Measurements from ENCODE around the gene CRADD.

DNA sequence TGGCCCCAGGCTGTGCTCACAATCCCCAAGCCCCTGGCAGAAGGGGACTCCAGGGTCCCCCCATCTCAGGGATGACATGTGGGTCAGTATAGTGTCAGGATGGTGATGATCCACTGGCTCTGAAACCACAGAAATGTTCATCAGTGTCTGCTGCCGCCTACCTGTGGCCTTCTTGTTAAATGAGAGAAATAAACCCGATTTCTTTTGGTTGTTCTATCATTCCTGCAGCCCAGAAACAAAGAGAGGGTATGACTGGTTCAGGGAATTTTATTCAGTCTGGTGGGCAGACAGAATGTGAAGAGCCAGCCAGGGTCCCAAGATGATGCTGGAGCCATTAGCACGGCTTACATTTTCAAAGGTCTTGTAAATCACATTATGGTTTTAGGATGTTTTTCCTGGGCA is 86.6 kb downstream of the CRADD start:
- TF ChIP-seq POLR2AphosphoS5 (IDR thresholded peaks at IDR 0.05; ENCODE audit: low read depth) (no peak), GABPA (IDR thresholded peaks at IDR 0.05; ENCODE audit: low read depth) (no peak)
- TF ChIP-seq, protein P1, sequence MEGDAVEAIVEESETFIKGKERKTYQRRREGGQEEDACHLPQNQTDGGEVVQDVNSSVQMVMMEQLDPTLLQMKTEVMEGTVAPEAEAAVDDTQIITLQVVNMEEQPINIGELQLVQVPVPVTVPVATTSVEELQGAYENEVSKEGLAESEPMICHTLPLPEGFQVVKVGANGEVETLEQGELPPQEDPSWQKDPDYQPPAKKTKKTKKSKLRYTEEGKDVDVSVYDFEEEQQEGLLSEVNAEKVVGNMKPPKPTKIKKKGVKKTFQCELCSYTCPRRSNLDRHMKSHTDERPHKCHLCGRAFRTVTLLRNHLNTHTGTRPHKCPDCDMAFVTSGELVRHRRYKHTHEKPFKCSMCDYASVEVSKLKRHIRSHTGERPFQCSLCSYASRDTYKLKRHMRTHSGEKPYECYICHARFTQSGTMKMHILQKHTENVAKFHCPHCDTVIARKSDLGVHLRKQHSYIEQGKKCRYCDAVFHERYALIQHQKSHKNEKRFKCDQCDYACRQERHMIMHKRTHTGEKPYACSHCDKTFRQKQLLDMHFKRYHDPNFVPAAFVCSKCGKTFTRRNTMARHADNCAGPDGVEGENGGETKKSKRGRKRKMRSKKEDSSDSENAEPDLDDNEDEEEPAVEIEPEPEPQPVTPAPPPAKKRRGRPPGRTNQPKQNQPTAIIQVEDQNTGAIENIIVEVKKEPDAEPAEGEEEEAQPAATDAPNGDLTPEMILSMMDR (IDR thresholded peaks at IDR 0.05; ENCODE audit: insufficient read depth, low read length), result no peak
